Endothelial cell of umbilical vein (primary cell): ENCODE measurements around the gene TPST1. TPM values are rescaled to one million over a fixed set of nuclear protein-coding genes. Genes with fewer than 3 reads are reported as not detected.

ENCODE experiments used
- BruUV-seq: library from RNA; stranded (reverse); fragments of 400-500 nt; replicated peaks from 2 replicates; lab custom pipeline; 2021; lab: Mats Ljungman, UMichigan
- CTCF ChIA-PET: fragments of 300-600, 350-600 bp; sonication (Branson Sonifier 250); formaldehyde crosslinking; loops from one replicate; lab custom pipeline; 2021; ENCODE audit warnings: antibody characterized with exemption, inconsistent platforms; lab: Charles Lee
- POLR2A ChIA-PET: fragments of 300-600, 350-600 bp; sonication (Branson Sonifier 250); formaldehyde crosslinking; loops from one replicate; lab custom pipeline; 2021; ENCODE audit warnings: antibody characterized with exemption, inconsistent platforms; lab: Charles Lee
- DNase-seq: peaks from one replicate; pipeline ENCODE4 v3.0.0-alpha.2; 2011; ENCODE audit warnings: low read depth, low spot score
- FAIRE-seq: peaks from 2 replicates; lab custom pipeline; 2011; peaks lifted over from hg19 to GRCh38; lab: Jason Lieb, UNC
- H2AFZ ChIP-seq: 2 replicates; pipeline ENCODE4 v1.6.0; 2012; ENCODE audit warnings: low read depth, low read length, control low read depth, inconsistent platforms
- H3K27ac ChIP-seq: 2 replicates; pipeline ENCODE4 v1.5.1; 2011; ENCODE audit warnings: low read depth, mild to moderate bottlenecking, control low read depth, low read length, moderate library complexity; ENCODE audit not compliant: insufficient read depth
- H3K27me3 ChIP-seq, 2 experiments: 2 replicates each; pipeline versions ENCODE4 v1.6.0 to v1.6.1; 2011; ENCODE audit warnings: low read length in 2 of 2, mixed read lengths in 1 of 2; ENCODE audit not compliant: control insufficient read depth in 2 of 2, insufficient read depth in 2 of 2
- H3K36me3 ChIP-seq, 2 experiments: 2 replicates in 1 of 2; 3 replicates in 1 of 2; pipeline ENCODE4 v1.5.1; 2011; ENCODE audit warnings: low read length in 2 of 2, mild to moderate bottlenecking in 1 of 2, moderate library complexity in 1 of 2; ENCODE audit not compliant: control insufficient read depth in 2 of 2, insufficient read depth in 2 of 2; ENCODE audit errors: extremely low read depth in 1 of 2
- H3K4me1 ChIP-seq: 3 replicates; pipeline ENCODE4 v1.5.1; 2011; ENCODE audit warnings: mild to moderate bottlenecking, low read length; ENCODE audit not compliant: control insufficient read depth, insufficient read depth; ENCODE audit errors: extremely low read depth
- H3K4me2 ChIP-seq: 2 replicates; pipeline ENCODE4 v1.6.1; 2011; ENCODE audit warnings: low read length, control low read depth, mixed read lengths; ENCODE audit not compliant: insufficient read depth
- H3K4me3 ChIP-seq, 3 experiments: fragments of 200-600 bp in 1 of 3; sonication (generic), shearing (Covaris generic) in 1 of 3; replicated peaks in 1 of 3; 2 replicates each; pipeline ENCODE4 v1.5.1; 2011 to 2016; ENCODE audit warnings: control low read depth in 3 of 3, low read length in 3 of 3, mild to moderate bottlenecking in 2 of 3, inconsistent platforms in 1 of 3, low read depth in 1 of 3, moderate library complexity in 1 of 3; ENCODE audit not compliant: insufficient read depth in 1 of 3
- H3K79me2 ChIP-seq: 2 replicates; pipeline ENCODE4 v1.6.0; 2012; ENCODE audit warnings: low read length, inconsistent platforms; ENCODE audit not compliant: control insufficient read depth, insufficient read depth
- H3K9ac ChIP-seq: replicated peaks from 2 replicates; pipeline ENCODE3; 2011; ENCODE audit warnings: low read length, control low read depth; ENCODE audit not compliant: insufficient read depth; ENCODE audit errors: extremely low read depth
- H3K9me1 ChIP-seq: replicated peaks from 3 replicates; pipeline ENCODE4 v1.6.0; 2011; ENCODE audit warnings: mild to moderate bottlenecking, low read length; ENCODE audit not compliant: control insufficient read depth, insufficient read depth; ENCODE audit errors: extremely low read depth
- H3K9me3 ChIP-seq: replicated peaks from 2 replicates; pipeline ENCODE4 v1.5.1; 2012; ENCODE audit warnings: low read length, inconsistent platforms; ENCODE audit not compliant: control insufficient read depth, insufficient read depth
- H4K20me1 ChIP-seq: replicated peaks from 2 replicates; pipeline ENCODE3; 2011; ENCODE audit warnings: mild to moderate bottlenecking, low read length; ENCODE audit not compliant: control insufficient read depth, insufficient read depth; ENCODE audit errors: extremely low read depth
- EZH2 ChIP-seq: IDR thresholded peaks from 2 replicates; pipeline ENCODE4 v1.6.1; 2012; ENCODE audit warnings: borderline replicate concordance, low read depth, mild to moderate bottlenecking, moderate library complexity, low read length, inconsistent platforms; ENCODE audit not compliant: severe bottlenecking
- FOS ChIP-seq: IDR thresholded peaks from 2 replicates; pipeline ENCODE4 v1.6.1; 2011; ENCODE audit warnings: mild to moderate bottlenecking, low read length, moderate library complexity, borderline replicate concordance; ENCODE audit not compliant: insufficient read depth
- GATA2 ChIP-seq: IDR thresholded peaks from 2 replicates; pipeline ENCODE4 v1.7.0; 2011; ENCODE audit warnings: low read depth, mild to moderate bottlenecking, moderate library complexity, mixed read lengths, low read length; ENCODE audit not compliant: insufficient read length, insufficient read depth
- JUN ChIP-seq: IDR thresholded peaks from 2 replicates; pipeline ENCODE4 v1.6.1; 2011; ENCODE audit warnings: borderline replicate concordance, low read depth; ENCODE audit not compliant: insufficient read length, insufficient read depth
- MYC ChIP-seq: IDR thresholded peaks from one replicate; pipeline ENCODE4 v1.6.1; 2011; ENCODE audit warnings: mild to moderate bottlenecking, low read depth, low read length
- POLR2A ChIP-seq: IDR thresholded peaks from 2 replicates; pipeline ENCODE4 v1.6.1; 2012; ENCODE audit warnings: low read depth, mild to moderate bottlenecking, control low read depth, low read length
- POLR2AphosphoS5 ChIP-seq: IDR thresholded peaks from 2 replicates; pipeline ENCODE4 v1.6.1; 2012; ENCODE audit warnings: low read depth, mild to moderate bottlenecking, control low read depth, low read length, moderate library complexity; ENCODE audit not compliant: insufficient read depth
- dilution Hi-C: fragments of 300-500 bp; cut with MboI; formaldehyde crosslinking; loops from one replicate; pipeline ENCODE4 v1.15.0; 2019; ENCODE audit warnings: low sequenced_read_pairs; ENCODE audit not compliant: extremely low pct_ligation_motif_present
- intact Hi-C: fragments of 100-400 bp; cut with micrococcal nuclease; formaldehyde crosslinking; loops from one replicate; pipeline ENCODE4 v1.10.0; 2022
- polyA plus RNA-seq, 4 experiments: library from polyadenylated mRNA; depleted of rRNA in 3 of 4; stranded (reverse) in 3 of 4; unstranded in 1 of 4; fragments of >200 nt; gene quantifications; 2 replicates each; pipeline versions ENCODE4 v1.2.1 to v1.2.3, GENCODE V29; 2011 to 2012; ENCODE audit warnings: missing spikeins in 1 of 4
- total RNA-seq: library from RNA; stranded (reverse); gene quantifications from 2 replicates; pipeline ENCODE4 v1.2.3, GENCODE V29; 2021
- TF ChIP-seq, protein P1 (sequence below), 2 donors: IDR thresholded peaks; 1 replicate in 1 of 2; 2 replicates in 1 of 2; pipeline ENCODE4 v1.5.1; 2011; ENCODE audit warnings: low read length in 2 of 2, mild to moderate bottlenecking in 2 of 2, moderate library complexity in 2 of 2, control low read depth in 1 of 2, inconsistent platforms in 1 of 2, low read depth in 1 of 2; ENCODE audit not compliant: insufficient read depth in 1 of 2; ENCODE audit errors: extremely low read depth in 1 of 2
- TF ChIP-seq, protein P2 (sequence below): IDR thresholded peaks from 2 replicates; pipeline ENCODE4 v1.6.1; 2011; ENCODE audit not compliant: insufficient read depth, insufficient read length

Gene TPST1
- total and polyA plus RNA-seq, 2 donors (not counting 3 experiments of a cell fraction or from before 2014, with no cell fraction given), result 18.7 to 21.0 TPM

DNA sequence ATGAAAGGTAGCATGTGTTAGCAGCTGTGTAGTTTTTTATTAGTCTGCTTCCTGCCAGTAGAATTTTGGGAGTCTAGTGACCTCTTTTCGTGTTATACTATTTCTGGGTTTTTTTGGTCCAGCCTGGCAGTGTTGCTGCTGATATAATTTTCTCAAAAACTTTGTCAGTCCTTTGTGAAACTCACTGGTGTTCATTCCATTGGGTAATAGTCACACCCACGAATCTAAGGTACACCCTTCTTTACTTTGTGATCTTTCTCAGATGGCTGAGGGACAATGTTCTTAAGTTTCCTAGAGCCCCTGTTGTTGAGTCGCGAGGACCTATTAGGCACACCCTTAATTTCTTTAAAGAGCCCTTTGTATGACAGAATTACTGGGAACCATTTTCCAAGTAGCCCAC is 52.3 kb downstream of the TPST1 start:
- Histone ChIP-seq H3K27ac (no peak overlapping the region), H3K4me1 (no peaks in the 10 kb centered on the region), H3K4me2 (no peak overlapping the region), H3K27me3 (no peaks in the 10 kb centered on the region), H3K9me3 (no peaks in the 10 kb centered on the region), H3K4me3 (no peak overlapping the region), H3K9ac (no peak overlapping the region), H4K20me1 (no peaks in the 10 kb centered on the region), H2AFZ (no peak overlapping the region), H3K79me2 (peaks cover 5% of the 10 kb centered on the region), H3K9me1 (peaks cover 3% of the 10 kb centered on the region), H3K36me3 (no peaks in the 10 kb centered on the region)
- dilution Hi-C loops, result no loop called here
- intact Hi-C loops, result no loop called here
- DNase-seq, result no peak
- no TSS peak for BruUV-seq
- no peak for TF ChIP-seq POLR2AphosphoS5
- TF ChIP-seq, protein P1, sequence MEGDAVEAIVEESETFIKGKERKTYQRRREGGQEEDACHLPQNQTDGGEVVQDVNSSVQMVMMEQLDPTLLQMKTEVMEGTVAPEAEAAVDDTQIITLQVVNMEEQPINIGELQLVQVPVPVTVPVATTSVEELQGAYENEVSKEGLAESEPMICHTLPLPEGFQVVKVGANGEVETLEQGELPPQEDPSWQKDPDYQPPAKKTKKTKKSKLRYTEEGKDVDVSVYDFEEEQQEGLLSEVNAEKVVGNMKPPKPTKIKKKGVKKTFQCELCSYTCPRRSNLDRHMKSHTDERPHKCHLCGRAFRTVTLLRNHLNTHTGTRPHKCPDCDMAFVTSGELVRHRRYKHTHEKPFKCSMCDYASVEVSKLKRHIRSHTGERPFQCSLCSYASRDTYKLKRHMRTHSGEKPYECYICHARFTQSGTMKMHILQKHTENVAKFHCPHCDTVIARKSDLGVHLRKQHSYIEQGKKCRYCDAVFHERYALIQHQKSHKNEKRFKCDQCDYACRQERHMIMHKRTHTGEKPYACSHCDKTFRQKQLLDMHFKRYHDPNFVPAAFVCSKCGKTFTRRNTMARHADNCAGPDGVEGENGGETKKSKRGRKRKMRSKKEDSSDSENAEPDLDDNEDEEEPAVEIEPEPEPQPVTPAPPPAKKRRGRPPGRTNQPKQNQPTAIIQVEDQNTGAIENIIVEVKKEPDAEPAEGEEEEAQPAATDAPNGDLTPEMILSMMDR (IDR thresholded peaks at IDR 0.05; ENCODE audit: extremely low read depth in 1 of 2, insufficient read depth in 1 of 2, low read depth in 1 of 2, low read length in 2 of 2), result no peak
- no peak for TF ChIP-seq FOS
- TF ChIP-seq, protein P2, sequence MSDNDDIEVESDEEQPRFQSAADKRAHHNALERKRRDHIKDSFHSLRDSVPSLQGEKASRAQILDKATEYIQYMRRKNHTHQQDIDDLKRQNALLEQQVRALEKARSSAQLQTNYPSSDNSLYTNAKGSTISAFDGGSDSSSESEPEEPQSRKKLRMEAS, result no peak
- no peak for TF ChIP-seq GATA2
- TF ChIP-seq POLR2A, result no peak
- no peak for TF ChIP-seq EZH2
- TF ChIP-seq MYC, result no peak
- TF ChIP-seq JUN, result no peak
- FAIRE-seq, result no peak
- ChIA-PET POLR2A (no interaction called here), CTCF (interaction anchor here (0.9 to 1.8 kb wide), 2 partner anchors 9 to 47 kb away, joined by 3 read pairs; no protein-coding TSS in a partner anchor)
